IMR-90 (cell line): ENCODE results near the gene TCFL5. TPM values are rescaled to one million over a fixed set of nuclear protein-coding genes. Genes with fewer than 3 reads are reported as not detected.

ENCODE experiments used
- ATAC-seq: fragments of 200-7000 bp; cut with Tn5 transposase; 2 replicates; pipeline ENCODE4 v1.9.1; 2020; ENCODE audit warnings: low read depth, mild to moderate bottlenecking, moderate library complexity
- BruUV-seq: library from RNA; stranded (reverse); fragments of 400-500 nt; replicated peaks from 2 replicates; lab custom pipeline; 2021; lab: Mats Ljungman, UMichigan
- CTCF ChIA-PET: fragments of 300-600 bp; formaldehyde crosslinking; extraction: SDS; loops from one replicate; lab custom pipeline; 2021; ENCODE audit warnings: antibody characterized with exemption; lab: Yijun Ruan, JAX
- POLR2A ChIA-PET: fragments of 300-600 bp; sonication (Branson Sonifier 250); formaldehyde crosslinking; loops from one replicate; lab custom pipeline; 2022; ENCODE audit warnings: antibody characterized with exemption; ENCODE audit not compliant: unreplicated experiment; lab: Charles Lee
- DNase-seq: peaks from one replicate; pipeline ENCODE4 v3.0.0; 2013
- H2AFZ ChIP-seq: replicated peaks from 2 replicates; pipeline ENCODE3; 2013; ENCODE audit warnings: low read length, mild to moderate bottlenecking; ENCODE audit not compliant: poor library complexity
- H2AK5ac ChIP-seq: 2 replicates; pipeline ENCODE4 v1.6.1; 2013; ENCODE audit warnings: low read depth, low read length, inconsistent platforms
- H2AK9ac ChIP-seq: replicated peaks from 2 replicates; pipeline ENCODE3; 2013; ENCODE audit warnings: mild to moderate bottlenecking, low read depth, low read length, moderate library complexity; ENCODE audit not compliant: poor library complexity
- H2BK120ac ChIP-seq: 2 replicates; pipeline ENCODE4 v1.6.1; 2013; ENCODE audit warnings: low read depth, low read length, inconsistent platforms
- H2BK15ac ChIP-seq: 3 replicates; pipeline ENCODE4 v1.6.1; 2013; ENCODE audit warnings: low read depth, low read length, inconsistent platforms
- H2BK20ac ChIP-seq: 2 replicates; pipeline ENCODE4 v1.6.1; 2013; ENCODE audit warnings: low read depth, mild to moderate bottlenecking, inconsistent platforms, low read length, moderate library complexity
- H2BK5ac ChIP-seq: 2 replicates; pipeline ENCODE4 v1.6.1; 2013; ENCODE audit warnings: mild to moderate bottlenecking, low read depth, low read length, inconsistent platforms; ENCODE audit not compliant: poor library complexity, severe bottlenecking
- H3K14ac ChIP-seq: replicated peaks from 2 replicates; pipeline ENCODE4 v1.6.1; 2013; ENCODE audit warnings: low read depth, low read length, inconsistent platforms
- H3K18ac ChIP-seq: 2 replicates; pipeline ENCODE4 v1.6.1; 2013; ENCODE audit warnings: low read depth, low read length, control low read depth
- H3K23ac ChIP-seq: 2 replicates; pipeline ENCODE4 v1.6.1; 2013; ENCODE audit warnings: low read depth, low read length, inconsistent platforms
- H3K27ac ChIP-seq: 2 replicates; pipeline ENCODE4 v1.5.1; 2013; ENCODE audit warnings: mild to moderate bottlenecking, control low read depth, low read length; ENCODE audit not compliant: insufficient read depth
- H3K27me3 ChIP-seq: 2 replicates; pipeline ENCODE4 v1.6.1; 2013; ENCODE audit warnings: low read length; ENCODE audit not compliant: control insufficient read depth, insufficient read depth
- H3K36me3 ChIP-seq: 2 replicates; pipeline ENCODE4 v1.6.1; 2013; ENCODE audit warnings: low read length, mixed read lengths; ENCODE audit not compliant: control insufficient read depth, insufficient read depth
- H3K4ac ChIP-seq: 2 replicates; pipeline ENCODE4 v1.6.1; 2013; ENCODE audit warnings: low read depth, low read length, inconsistent platforms
- H3K4me1 ChIP-seq: 2 replicates; pipeline ENCODE4 v1.6.1; 2013; ENCODE audit warnings: low read length, mixed read lengths; ENCODE audit not compliant: control insufficient read depth, insufficient read depth
- H3K4me2 ChIP-seq: 2 replicates; pipeline ENCODE4 v1.6.1; 2013; ENCODE audit warnings: low read depth, mild to moderate bottlenecking, control low read depth, low read length, moderate library complexity
- H3K4me3 ChIP-seq: 2 replicates; pipeline ENCODE4 v1.5.1; 2013; ENCODE audit warnings: low read depth, mild to moderate bottlenecking, control low read depth, low read length, moderate library complexity; ENCODE audit not compliant: insufficient read depth
- H3K56ac ChIP-seq: 2 replicates; pipeline ENCODE4 v1.6.1; 2013; ENCODE audit warnings: low read length, inconsistent platforms; ENCODE audit not compliant: insufficient read depth; ENCODE audit errors: extremely low read depth
- H3K79me1 ChIP-seq, 2 experiments: 2 replicates each; pipeline ENCODE4 v1.6.1; 2013; ENCODE audit warnings: low read length in 2 of 2, inconsistent platforms in 1 of 2, low read depth in 1 of 2
- H3K9ac ChIP-seq: 2 replicates; pipeline ENCODE4 v1.6.1; 2013; ENCODE audit warnings: low read depth, low read length, control low read depth
- H3K9me1 ChIP-seq: 2 replicates; pipeline ENCODE4 v1.6.1; 2013; ENCODE audit warnings: low read length, inconsistent platforms; ENCODE audit not compliant: insufficient read depth
- H3K9me3 ChIP-seq: 2 replicates; pipeline ENCODE4 v1.6.1; 2013; ENCODE audit warnings: low read length; ENCODE audit not compliant: control insufficient read depth, insufficient read depth
- H4K20me1 ChIP-seq: 2 replicates; pipeline ENCODE4 v1.6.1; 2013; ENCODE audit warnings: low read length, inconsistent platforms; ENCODE audit not compliant: insufficient read depth
- H4K5ac ChIP-seq: 2 replicates; pipeline ENCODE4 v1.6.1; 2013; ENCODE audit warnings: mild to moderate bottlenecking, low read depth, low read length, control low read depth
- H4K8ac ChIP-seq, 2 experiments: 2 replicates each; pipeline ENCODE4 v1.6.1; 2013; ENCODE audit warnings: low read depth in 2 of 2, low read length in 2 of 2, control low read depth in 1 of 2, inconsistent platforms in 1 of 2
- H4K91ac ChIP-seq: 2 replicates; pipeline ENCODE4 v1.6.1; 2013; ENCODE audit warnings: low read depth, low read length, inconsistent platforms; ENCODE audit not compliant: insufficient read depth
- BHLHE40 ChIP-seq: fragments of 150-350 bp; IDR thresholded peaks from 2 replicates; pipeline ENCODE4 v1.6.1; 2016; ENCODE audit warnings: mild to moderate bottlenecking, low read depth, low read length
- CEBPB ChIP-seq: IDR thresholded peaks from 2 replicates; pipeline ENCODE4 v1.6.1; 2012; ENCODE audit warnings: low read depth, low read length, improper control_type of control experiment
- CHD1 ChIP-seq: IDR thresholded peaks from 2 replicates; pipeline ENCODE4 v1.6.1; 2012; ENCODE audit warnings: low read depth, low read length, improper control_type of control experiment
- FOS ChIP-seq: fragments of 150-350 bp; IDR thresholded peaks from 2 replicates; pipeline ENCODE4 v1.6.1; 2016; ENCODE audit warnings: low read depth, low read length
- MAFK ChIP-seq: IDR thresholded peaks from 2 replicates; pipeline ENCODE4 v1.6.1; 2012; ENCODE audit warnings: low read depth, low read length, improper control_type of control experiment
- MAZ ChIP-seq: IDR thresholded peaks from 2 replicates; pipeline ENCODE4 v1.6.1; 2012; ENCODE audit warnings: low read depth, mild to moderate bottlenecking, low read length, improper control_type of control experiment, moderate library complexity, borderline replicate concordance
- MXI1 ChIP-seq: IDR thresholded peaks from 2 replicates; pipeline ENCODE4 v1.6.1; 2012; ENCODE audit warnings: low read depth, mild to moderate bottlenecking, low read length, moderate library complexity, borderline replicate concordance
- POLR2A ChIP-seq: IDR thresholded peaks from 2 replicates; pipeline ENCODE4 v1.6.1; 2012; ENCODE audit warnings: mild to moderate bottlenecking, low read depth, low read length
- RAD21 ChIP-seq: IDR thresholded peaks from 2 replicates; pipeline ENCODE4 v1.6.1; 2012; ENCODE audit warnings: low read length, improper control_type of control experiment
- RCOR1 ChIP-seq: IDR thresholded peaks from 2 replicates; pipeline ENCODE4 v1.6.1; 2012; ENCODE audit warnings: mild to moderate bottlenecking, low read length, improper control_type of control experiment; ENCODE audit not compliant: insufficient replicate concordance
- RFX5 ChIP-seq: IDR thresholded peaks from 2 replicates; pipeline ENCODE4 v1.8.0; 2012; ENCODE audit warnings: low read depth, mild to moderate bottlenecking, low read length, moderate library complexity
- SMC3 ChIP-seq: fragments of 150-350 bp; IDR thresholded peaks from 2 replicates; pipeline ENCODE4 v1.6.1; 2016; ENCODE audit warnings: low read depth, mild to moderate bottlenecking, antibody characterized with exemption, low read length, moderate library complexity
- WGBS, 2 experiments: methylation state at CpG; one replicate each; pipeline versions ENCODE4 v1.1.5 to v1.1.7; 2013; ENCODE audit warnings: missing lambda C conversion rate in 2 of 2; ENCODE audit not compliant: insufficient read length in 1 of 2; ENCODE audit errors: extremely low coverage in 2 of 2; 5-methylcytosine and 5-hydroxymethylcytosine counted together
- dilution Hi-C: fragments of 300-500 bp; cut with HindIII; formaldehyde crosslinking; loops from one replicate; pipeline ENCODE4 v1.14.3; 2018; ENCODE audit warnings: low sequenced_read_pairs; ENCODE audit not compliant: unreplicated experiment
- in situ Hi-C: fragments of 300-500 bp; cut with MboI; formaldehyde crosslinking; loops from 3 replicates; pipeline ENCODE4 v1.14.3; 2019; ENCODE audit warnings: low sequenced_read_pairs, inconsistent platforms, mixed read lengths
- intact Hi-C: fragments of 100-400 bp; cut with micrococcal nuclease; formaldehyde crosslinking; loops from 2 replicates; pipeline ENCODE4 v1.10.0; 2022
- polyA plus RNA-seq, 3 experiments: library from polyadenylated mRNA; depleted of rRNA; stranded (reverse); fragments of >200 nt; gene quantifications; 2 replicates each; pipeline ENCODE4 v1.2.3, GENCODE V29; 2012; ENCODE audit warnings: low replicate concordance in 1 of 3
- total RNA-seq: library from RNA; depleted of rRNA; stranded (reverse); fragments of >200 nt; gene quantifications from 2 replicates; pipeline ENCODE4 v1.2.3, GENCODE V29; 2012
- TF ChIP-seq, protein P1 (sequence below): fragments of 150-350 bp; IDR thresholded peaks from 2 replicates; pipeline ENCODE4 v1.6.1; 2017; ENCODE audit warnings: mild to moderate bottlenecking, antibody characterized with exemption, low read length, low read depth

Gene TCFL5
- total and polyA plus RNA-seq, 2 of the 4 experiments (the other 2 are of a cell fraction): 6.0 to 8.2 TPM

DNA sequence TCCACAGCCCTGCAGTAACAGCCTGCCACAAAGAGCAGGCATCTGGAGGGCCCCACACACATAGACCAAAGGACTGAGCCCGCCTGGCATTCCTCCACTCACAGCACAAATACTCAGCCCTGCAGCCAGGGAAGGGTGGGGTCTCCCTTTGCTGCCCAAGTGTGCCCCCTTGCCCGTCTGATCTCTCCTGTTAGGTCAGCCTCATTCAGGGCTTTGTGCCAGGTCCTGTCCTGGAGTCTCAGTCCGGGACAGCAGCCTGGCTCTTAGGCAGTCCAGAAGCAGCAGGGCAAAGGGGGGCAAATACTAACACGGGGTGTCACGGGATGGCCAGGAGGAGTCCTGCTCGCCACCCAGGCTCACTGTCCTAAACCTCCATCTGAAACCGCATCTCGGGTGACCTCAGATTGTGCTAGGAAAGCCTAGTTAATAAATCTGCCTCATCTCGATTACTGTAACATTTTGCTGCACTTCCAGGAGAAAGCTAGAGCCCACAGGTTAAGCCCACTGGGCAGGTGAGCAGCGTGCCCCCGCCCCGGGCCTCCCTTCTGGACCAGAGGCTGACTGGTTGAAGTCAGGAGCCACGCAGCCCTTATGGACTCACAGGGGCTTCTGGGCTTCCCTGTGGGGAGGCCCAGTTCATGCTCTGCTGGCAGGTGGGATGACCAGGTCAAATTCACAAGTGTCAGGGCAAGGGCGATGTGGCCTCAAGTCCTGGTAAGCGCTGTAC is 60.2 kb downstream of the TCFL5 start:
- WGBS, 2 experiments: 86% methylated on average over 7 of the region's 15 CpGs; no CpG with 5 or more reads in 1 of the 2 experiments
- no peak overlapping the region for H4K91ac ChIP-seq
- peaks cover 32% of the 10 kb centered on the region for H3K36me3 ChIP-seq
- ChIA-PET CTCF (no interaction called here), POLR2A (no interaction called here)
- peaks cover 12% of the 10 kb centered on the region for H3K4me1 ChIP-seq
- H3K9me3 ChIP-seq: no peaks in the 10 kb centered on the region
- TF ChIP-seq FOS (no peak), CHD1 (no peak), MAFK (no peak), RFX5 (no peak), RCOR1 (no peak), CEBPB (no peak), MAZ (no peak), RAD21 (no peak), MXI1 (no peak), BHLHE40 (no peak), POLR2A (no peak), SMC3 (no peak)
- TF ChIP-seq, protein P1, sequence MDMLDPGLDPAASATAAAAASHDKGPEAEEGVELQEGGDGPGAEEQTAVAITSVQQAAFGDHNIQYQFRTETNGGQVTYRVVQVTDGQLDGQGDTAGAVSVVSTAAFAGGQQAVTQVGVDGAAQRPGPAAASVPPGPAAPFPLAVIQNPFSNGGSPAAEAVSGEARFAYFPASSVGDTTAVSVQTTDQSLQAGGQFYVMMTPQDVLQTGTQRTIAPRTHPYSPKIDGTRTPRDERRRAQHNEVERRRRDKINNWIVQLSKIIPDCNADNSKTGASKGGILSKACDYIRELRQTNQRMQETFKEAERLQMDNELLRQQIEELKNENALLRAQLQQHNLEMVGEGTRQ: no peak
- ATAC-seq (no peak), DNase-seq (no peak)
- in situ Hi-C loops (no loop called here), intact Hi-C loops (no loop called here), dilution Hi-C loops (no loop called here)
- H2BK20ac ChIP-seq: no peak overlapping the region
- H3K18ac ChIP-seq: no peak overlapping the region
- H3K4me3 ChIP-seq: no peak overlapping the region
- H3K56ac ChIP-seq: no peak overlapping the region
- no peak overlapping the region for H2BK5ac ChIP-seq
- H3K4me2 ChIP-seq: no peak overlapping the region
- no peak overlapping the region for H3K9ac ChIP-seq
- no peak overlapping the region for H3K23ac ChIP-seq
- no peak overlapping the region for H2AK9ac ChIP-seq
- H3K79me1 ChIP-seq: peaks cover 11 to 26% of the 10 kb centered on the region in 2 experiments
- H3K27me3 ChIP-seq: no peaks in the 10 kb centered on the region
- H3K14ac ChIP-seq: no peak overlapping the region
- no peak overlapping the region for H2BK15ac ChIP-seq
- no peak overlapping the region for H4K5ac ChIP-seq
- no peak overlapping the region for H3K27ac ChIP-seq
- BruUV-seq: no TSS peak
- H2BK120ac ChIP-seq: no peak overlapping the region
- no peaks in the 10 kb centered on the region for H3K9me1 ChIP-seq
- no peak overlapping the region for H4K8ac ChIP-seq
- no peak overlapping the region for H2AK5ac ChIP-seq
- no peak overlapping the region for H2AFZ ChIP-seq
- peaks cover 22% of the 10 kb centered on the region for H4K20me1 ChIP-seq
- H3K4ac ChIP-seq: no peak overlapping the region
